GDM1 (cell line): Measurements from ENCODE around the gene GPR157.
"Not testable (repeated sequence)": the region's sequence is repeated elsewhere in the genome, so short reads cannot be mapped to it uniquely, and the experiment has no call there.

Experiments
- DNase-seq: peaks from one replicate; lab custom pipeline; 2025; lab: John Stamatoyannopoulos, UW

The GPR157 gene

GRCh38 chr1:9128520-9129265 is at the start of gene GPR157:
TSS of gene GPR157 (minus strand) at chr1:9129102. CDS start at chr1:9129027, 75 bp downstream.
- no peak for DNase-seq

GRCh38 chr1:9174762-9175161 is 45.9 kb upstream of the GPR157 start:
- DNase-seq, result no peak

GRCh38 chr1:9174243-9174642 is 45.3 kb upstream of the GPR157 start:
- DNase-seq, result no peak

DNA sequence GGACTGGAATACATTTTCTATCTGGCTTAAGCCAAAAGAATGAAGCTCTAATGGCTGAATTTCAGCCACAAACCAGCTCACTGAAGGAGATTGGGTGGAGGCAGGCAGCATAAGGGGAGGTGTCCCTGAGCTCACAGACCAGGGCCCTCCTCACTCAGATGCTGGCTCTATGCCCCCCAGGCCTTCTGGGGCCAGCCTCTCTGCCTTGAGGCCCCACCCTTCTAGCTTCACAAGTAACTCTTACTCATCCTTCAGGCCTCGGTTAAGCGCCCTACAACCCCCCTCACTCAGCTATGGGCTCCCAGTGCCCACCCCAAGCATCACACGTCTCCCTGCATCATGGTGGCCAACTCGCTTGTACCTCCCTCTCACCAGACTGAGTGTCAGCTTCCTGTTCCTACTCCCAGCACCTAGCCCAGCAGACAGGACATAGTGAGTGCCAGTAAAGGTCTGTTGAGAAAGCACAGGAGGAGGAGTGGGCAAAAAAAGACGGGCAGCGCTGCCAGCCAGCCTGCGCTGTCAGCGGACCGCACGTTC is 40.8 kb upstream of the GPR157 start:
- no peak for DNase-seq

GRCh38 chr1:9167638-9168037 is 38.7 kb upstream of the GPR157 start:
- no peak for DNase-seq

DNA sequence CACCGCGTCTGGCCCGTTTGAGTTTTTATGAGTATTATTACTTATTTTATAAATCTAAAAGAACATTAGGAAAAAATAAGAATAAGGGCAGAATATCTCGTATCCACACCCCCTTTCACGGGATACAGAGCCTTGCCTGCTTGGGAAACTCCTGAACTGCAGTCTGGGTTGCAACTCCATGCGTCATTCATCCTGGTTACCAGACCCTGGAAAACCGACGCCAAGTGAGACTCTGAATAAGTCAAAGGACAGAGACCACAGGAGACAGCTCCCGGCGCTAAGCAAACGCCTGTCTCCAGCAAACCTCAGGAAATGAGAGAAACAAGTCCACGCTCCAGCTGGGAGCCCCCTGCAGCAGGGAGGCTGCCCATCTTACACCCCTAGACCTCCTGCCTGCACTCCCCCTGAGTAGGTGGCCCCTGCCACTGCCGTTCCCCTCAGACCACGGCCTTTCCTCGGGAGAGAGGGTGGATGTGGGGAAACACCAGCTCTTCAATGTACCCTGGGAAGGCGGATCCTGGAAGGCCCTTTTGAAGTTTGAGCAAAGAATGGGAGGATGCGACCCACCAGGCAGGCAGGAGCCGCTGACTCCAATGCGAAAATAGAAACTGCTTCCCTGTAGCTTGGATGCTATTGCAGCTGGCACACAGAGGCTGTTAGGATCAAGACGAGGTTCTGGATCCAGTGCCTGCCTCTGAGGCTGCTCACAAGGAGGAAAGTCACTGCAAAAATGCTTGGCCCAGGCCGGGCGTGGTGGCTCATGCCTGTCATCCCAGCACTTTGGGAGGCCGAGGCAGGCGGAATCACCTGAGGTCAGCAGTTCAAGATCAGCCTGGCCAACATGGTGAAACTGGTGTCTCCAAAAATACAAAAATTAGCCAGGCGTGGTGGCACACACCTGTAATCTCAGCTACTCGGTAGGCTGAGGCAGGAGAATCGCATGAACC is 37.7 kb upstream of the GPR157 start:
- no peak for DNase-seq

DNA sequence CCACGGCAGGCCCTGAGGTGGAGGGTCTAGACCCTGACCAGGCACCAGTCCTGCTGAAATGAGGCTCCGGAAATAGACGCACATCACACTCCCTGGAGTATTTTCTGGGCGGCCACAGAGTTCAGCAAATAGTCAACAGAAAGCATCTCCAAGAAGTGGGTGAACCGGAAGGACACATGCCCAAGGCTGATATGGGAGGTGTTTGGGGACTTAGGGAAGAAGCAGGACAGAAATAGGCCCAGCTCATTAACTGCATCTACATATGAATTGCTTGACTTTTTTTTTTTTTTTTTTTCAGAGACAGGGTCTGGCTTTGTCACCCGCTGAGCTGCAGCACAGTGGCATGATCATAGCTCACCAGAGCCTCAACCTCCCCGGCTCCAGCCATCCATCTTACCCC is 36.5 kb upstream of the GPR157 start:
- no peak for DNase-seq

GRCh38 chr1:9164919-9165318 is 36.0 kb upstream of the GPR157 start:
- DNase-seq, result no peak

DNA sequence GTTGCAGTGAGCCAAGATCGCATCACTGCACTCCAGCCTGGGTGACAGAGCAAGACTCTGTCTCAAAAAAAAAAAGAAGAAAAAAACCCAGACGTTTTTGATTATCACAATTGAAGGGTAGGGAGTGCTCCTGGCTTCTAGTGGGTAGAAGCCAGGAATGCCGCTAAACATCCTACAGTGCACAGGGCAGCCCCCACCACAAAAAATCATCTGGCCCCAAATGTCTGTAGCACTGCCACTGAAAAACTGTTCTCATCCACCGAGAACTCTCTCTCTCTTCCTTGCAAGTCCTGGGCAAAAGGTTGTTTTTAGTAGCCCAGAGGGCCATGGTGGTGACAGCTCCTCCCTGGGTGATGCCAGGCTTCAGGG is 35.6 kb upstream of the GPR157 start:
- DNase-seq, result no peak

GRCh38 chr1:9161963-9162362 is 33.1 kb upstream of the GPR157 start:
- no peak for DNase-seq

GRCh38 chr1:9161342-9161741 is 32.4 kb upstream of the GPR157 start:
- no peak for DNase-seq

GRCh38 chr1:9160079-9160717 is 31.3 kb upstream of the GPR157 start:
- DNase-seq, result no peak

DNA sequence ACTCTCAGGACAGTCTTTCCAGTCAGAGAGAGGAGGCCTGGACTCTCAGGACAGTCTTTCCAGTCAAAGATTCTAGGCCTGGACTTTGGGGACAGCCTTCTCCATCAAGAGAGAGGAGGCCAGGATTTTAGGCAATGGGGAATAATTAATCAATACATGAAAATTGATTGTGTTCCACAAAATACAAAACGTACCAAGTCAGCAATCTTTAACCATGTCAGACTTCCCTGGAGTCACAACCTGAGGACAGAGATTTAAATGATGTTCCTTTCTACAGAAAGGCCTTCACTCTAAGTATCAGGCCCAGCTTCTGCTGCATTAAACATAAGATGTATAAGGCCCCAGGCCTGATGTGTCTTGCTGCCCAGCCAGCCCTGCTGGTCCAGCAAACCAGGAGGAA is 27.0 kb upstream of the GPR157 start:
- DNase-seq, result no peak

GRCh38 chr1:9155405-9155804 is 26.5 kb upstream of the GPR157 start:
- not testable (repeated sequence) for DNase-seq

- no peak for DNase-seq
These were observed 24.2 kb upstream of the GPR157 start for GRCh38 chr1:9153152-9153551.

GRCh38 chr1:9152535-9152934 is 23.6 kb upstream of the GPR157 start:
- DNase-seq, result no peak

DNA sequence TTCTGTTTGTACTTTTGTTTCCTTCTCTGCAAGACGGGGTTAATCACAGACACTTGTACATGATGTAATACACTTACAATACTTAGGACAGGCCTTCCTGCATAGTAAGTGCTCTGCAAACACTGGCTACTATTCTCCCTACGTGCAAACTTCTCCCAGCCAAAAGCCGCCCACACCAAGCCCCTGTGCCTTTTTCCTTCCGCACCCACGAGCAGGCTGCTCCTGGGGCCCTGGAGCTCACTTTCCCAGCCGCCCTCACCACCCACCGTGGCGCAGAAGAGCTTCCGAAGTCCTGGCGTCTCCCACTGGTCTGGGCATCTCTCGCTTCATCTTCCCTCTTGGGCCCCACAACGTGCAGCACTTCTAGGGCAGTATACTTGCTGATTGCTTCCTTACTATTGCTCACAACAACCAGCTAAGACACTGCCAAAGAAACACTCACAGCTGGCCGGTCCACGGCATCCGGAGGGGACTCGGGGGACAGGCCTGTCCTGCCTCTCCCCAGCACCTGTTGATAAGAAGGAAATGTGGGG is 22.5 kb upstream of the GPR157 start:
- no peak for DNase-seq

DNA sequence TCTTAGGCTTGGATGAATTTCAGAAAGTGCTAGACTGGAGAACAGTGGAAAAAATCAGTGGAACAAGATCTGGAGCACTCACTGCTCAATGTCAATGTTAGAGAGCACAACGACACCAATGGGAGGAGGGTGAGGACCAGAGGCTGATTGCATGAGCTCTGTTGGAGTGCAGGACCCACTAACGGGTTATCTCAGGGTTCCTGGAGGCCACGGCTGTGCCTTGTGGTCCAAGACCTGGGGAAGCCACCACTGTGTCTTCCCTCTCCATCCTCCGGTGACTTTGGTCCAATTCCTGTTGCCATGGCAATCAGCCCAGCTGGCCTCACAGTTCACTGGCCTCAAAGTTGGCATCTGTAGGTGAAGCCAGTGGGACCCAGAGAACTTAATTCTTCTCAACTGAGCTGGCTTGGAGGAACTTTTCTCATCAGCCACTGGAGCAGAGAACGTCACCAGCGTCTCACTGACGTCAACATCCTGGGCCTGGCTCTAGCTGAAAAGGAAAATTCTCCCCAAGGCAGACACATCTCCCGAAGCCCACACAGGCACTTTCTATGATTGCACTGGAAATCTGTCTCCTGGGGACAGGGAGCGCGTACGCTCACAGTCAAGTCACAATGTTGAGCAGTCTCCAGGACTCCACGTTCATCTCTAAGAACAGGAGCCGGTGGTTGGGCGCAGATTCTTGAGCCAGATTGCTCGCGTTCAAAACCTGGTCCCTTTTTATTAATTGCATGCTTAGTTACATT is 21.9 kb upstream of the GPR157 start:
- DNase-seq, result no peak

- no peak for DNase-seq
These were observed 21.1 kb upstream of the GPR157 start for GRCh38 chr1:9149837-9150581.

DNA sequence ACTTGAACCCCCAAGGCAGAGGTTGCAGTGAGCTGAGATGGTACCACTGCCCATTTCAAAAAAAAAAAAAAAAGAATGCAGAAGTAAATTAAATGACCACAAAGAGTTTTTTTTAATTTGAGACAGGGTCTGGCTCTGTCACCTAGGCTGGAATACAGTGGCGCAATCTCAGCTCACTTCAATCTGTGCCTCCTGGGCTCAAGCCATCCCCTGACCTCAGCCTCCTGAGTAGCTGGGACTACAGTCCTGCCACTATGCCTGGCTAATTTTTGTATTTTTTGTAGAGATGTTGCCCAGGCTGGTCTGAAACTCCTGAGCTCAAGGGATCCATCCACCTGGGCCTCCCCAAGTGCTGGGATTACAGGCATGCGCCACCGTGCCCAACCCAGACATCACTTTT is 20.2 kb upstream of the GPR157 start:
- DNase-seq, result no peak

DNA sequence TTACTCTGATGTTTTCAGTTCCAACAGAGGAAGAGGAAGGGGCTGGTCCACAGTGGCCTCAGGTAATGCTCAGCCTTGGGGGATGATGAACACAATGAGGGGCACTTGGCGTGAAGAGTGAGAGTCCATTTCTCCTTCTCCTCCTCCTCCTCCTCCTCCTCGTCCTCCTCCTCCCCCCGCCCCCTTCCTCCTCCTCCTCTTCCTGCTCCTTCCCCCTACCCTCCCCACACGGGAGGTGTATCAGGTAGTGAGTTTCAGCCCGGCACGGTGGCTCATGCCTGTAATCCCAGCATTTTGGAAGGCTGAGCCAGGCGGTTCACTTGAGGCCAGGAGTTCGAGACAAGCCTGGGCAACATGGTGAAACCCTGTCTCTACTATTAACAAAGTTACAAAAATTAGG is 17.3 kb upstream of the GPR157 start:
- DNase-seq, result no peak
